ENCODE results near the gene INTS4.
"Not testable (repeated sequence)": the region's sequence is repeated elsewhere in the genome, so short reads cannot be mapped to it uniquely, and the experiment has no call there.

- TF ChIP-seq, protein P1, sequence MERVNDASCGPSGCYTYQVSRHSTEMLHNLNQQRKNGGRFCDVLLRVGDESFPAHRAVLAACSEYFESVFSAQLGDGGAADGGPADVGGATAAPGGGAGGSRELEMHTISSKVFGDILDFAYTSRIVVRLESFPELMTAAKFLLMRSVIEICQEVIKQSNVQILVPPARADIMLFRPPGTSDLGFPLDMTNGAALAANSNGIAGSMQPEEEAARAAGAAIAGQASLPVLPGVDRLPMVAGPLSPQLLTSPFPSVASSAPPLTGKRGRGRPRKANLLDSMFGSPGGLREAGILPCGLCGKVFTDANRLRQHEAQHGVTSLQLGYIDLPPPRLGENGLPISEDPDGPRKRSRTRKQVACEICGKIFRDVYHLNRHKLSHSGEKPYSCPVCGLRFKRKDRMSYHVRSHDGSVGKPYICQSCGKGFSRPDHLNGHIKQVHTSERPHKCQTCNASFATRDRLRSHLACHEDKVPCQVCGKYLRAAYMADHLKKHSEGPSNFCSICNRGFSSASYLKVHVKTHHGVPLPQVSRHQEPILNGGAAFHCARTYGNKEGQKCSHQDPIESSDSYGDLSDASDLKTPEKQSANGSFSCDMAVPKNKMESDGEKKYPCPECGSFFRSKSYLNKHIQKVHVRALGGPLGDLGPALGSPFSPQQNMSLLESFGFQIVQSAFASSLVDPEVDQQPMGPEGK (CRISPR knock-in tag; IDR thresholded peaks at IDR 0.05; ENCODE audit: borderline replicate concordance): not testable (repeated sequence)
- TF ChIP-seq ZFP30 (CRISPR knock-in tag; IDR thresholded peaks at IDR 0.05); RARB (CRISPR knock-in tag; IDR thresholded peaks at IDR 0.05); TOX (CRISPR knock-in tag; IDR thresholded peaks at IDR 0.05; ENCODE audit: borderline replicate concordance); CSDC2 (CRISPR knock-in tag; IDR thresholded peaks at IDR 0.05); GLIS3 (CRISPR knock-in tag; IDR thresholded peaks at IDR 0.05); ZNF565 (CRISPR knock-in tag; conservative IDR thresholded peaks at IDR 0.05; ENCODE audit: low read depth); PPARA (CRISPR knock-in tag; IDR thresholded peaks at IDR 0.05; ENCODE audit: borderline replicate concordance); SNAI2 (CRISPR knock-in tag; IDR thresholded peaks at IDR 0.05); ZNF8 (CRISPR knock-in tag; IDR thresholded peaks at IDR 0.05); BACH2 (CRISPR knock-in tag; IDR thresholded peaks at IDR 0.05; ENCODE audit: borderline replicate concordance); ARNTL (CRISPR knock-in tag; IDR thresholded peaks at IDR 0.05; ENCODE audit: borderline replicate concordance, low read depth): not testable (repeated sequence)
- TF ChIP-seq, protein P2, sequence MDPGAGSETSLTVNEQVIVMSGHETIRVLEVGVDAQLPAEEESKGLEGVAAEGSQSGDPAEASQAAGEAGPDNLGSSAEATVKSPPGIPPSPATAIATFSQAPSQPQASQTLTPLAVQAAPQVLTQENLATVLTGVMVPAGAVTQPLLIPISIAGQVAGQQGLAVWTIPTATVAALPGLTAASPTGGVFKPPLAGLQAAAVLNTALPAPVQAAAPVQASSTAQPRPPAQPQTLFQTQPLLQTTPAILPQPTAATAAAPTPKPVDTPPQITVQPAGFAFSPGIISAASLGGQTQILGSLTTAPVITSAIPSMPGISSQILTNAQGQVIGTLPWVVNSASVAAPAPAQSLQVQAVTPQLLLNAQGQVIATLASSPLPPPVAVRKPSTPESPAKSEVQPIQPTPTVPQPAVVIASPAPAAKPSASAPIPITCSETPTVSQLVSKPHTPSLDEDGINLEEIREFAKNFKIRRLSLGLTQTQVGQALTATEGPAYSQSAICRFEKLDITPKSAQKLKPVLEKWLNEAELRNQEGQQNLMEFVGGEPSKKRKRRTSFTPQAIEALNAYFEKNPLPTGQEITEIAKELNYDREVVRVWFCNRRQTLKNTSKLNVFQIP (CRISPR knock-in tag; IDR thresholded peaks at IDR 0.05; ENCODE audit: borderline replicate concordance, low read depth): not testable (repeated sequence)
- TF ChIP-seq, protein P3, sequence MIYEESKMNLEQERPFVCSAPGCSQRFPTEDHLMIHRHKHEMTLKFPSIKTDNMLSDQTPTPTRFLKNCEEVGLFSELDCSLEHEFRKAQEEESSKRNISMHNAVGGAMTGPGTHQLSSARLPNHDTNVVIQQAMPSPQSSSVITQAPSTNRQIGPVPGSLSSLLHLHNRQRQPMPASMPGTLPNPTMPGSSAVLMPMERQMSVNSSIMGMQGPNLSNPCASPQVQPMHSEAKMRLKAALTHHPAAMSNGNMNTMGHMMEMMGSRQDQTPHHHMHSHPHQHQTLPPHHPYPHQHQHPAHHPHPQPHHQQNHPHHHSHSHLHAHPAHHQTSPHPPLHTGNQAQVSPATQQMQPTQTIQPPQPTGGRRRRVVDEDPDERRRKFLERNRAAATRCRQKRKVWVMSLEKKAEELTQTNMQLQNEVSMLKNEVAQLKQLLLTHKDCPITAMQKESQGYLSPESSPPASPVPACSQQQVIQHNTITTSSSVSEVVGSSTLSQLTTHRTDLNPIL (CRISPR knock-in tag; IDR thresholded peaks at IDR 0.05; ENCODE audit: low read depth): not testable (repeated sequence)
Measured at GRCh38 chr11:77890100-77890614, 104.3 kb downstream of the INTS4 start.
